ENCODE results near the gene ANXA6.
"Not testable (repeated sequence)": the region's sequence is repeated elsewhere in the genome, so short reads cannot be mapped to it uniquely, and the experiment has no call there.

Gene ANXA6

GRCh38 chr5:151180291-151180690 is 22.7 kb upstream of the ANXA6 start:
- no peak for DNase-seq (ENCODE audit: low read depth)

- no peak for DNase-seq (ENCODE audit: low read depth)
Observed at GRCh38 chr5:151179489-151179840, 21.9 kb upstream of the ANXA6 start.

GRCh38 chr5:151178777-151179488 is 21.4 kb upstream of the ANXA6 start:
- DNase-seq (ENCODE audit: low read depth) = no peak

GRCh38 chr5:151178372-151178771 is 20.8 kb upstream of the ANXA6 start:
- no peak for DNase-seq (ENCODE audit: low read depth)

- DNase-seq (ENCODE audit: low read depth) = not testable (repeated sequence)
Observed at GRCh38 chr5:151176268-151176667, 18.7 kb upstream of the ANXA6 start.

GRCh38 chr5:151174612-151175101 is 17.1 kb upstream of the ANXA6 start:
- DNase-seq (ENCODE audit: low read depth) = no peak

GRCh38 chr5:151173711-151174611 is 16.4 kb upstream of the ANXA6 start:
- no peak for DNase-seq (ENCODE audit: low read depth)

GRCh38 chr5:151171529-151171928 is 13.9 kb upstream of the ANXA6 start:
- no peak for DNase-seq (ENCODE audit: low read depth)

- DNase-seq (ENCODE audit: low read depth) = no peak
Observed at GRCh38 chr5:151168602-151169344, 11.2 kb upstream of the ANXA6 start.

GRCh38 chr5:151167022-151167421 is 9.4 kb upstream of the ANXA6 start:
- no peak for DNase-seq (ENCODE audit: low read depth)

- DNase-seq (ENCODE audit: low read depth) = peak; percentile 61
Observed at GRCh38 chr5:151164687-151165392, 7.3 kb upstream of the ANXA6 start.

GRCh38 chr5:151162776-151163175 is 5.2 kb upstream of the ANXA6 start:
- DNase-seq (ENCODE audit: low read depth) = no peak

- DNase-seq (ENCODE audit: low read depth) = no peak
Observed at GRCh38 chr5:151159649-151160373, 2.2 kb upstream of the ANXA6 start.

- DNase-seq (ENCODE audit: low read depth) = no peak
Observed at GRCh38 chr5:151158287-151158661, 695 bp upstream of the ANXA6 start.

- DNase-seq (ENCODE audit: low read depth) = no peak
Observed at GRCh38 chr5:151156507-151157420, 815 bp downstream of the ANXA6 start.

- no peak for DNase-seq (ENCODE audit: low read depth)
Observed at GRCh38 chr5:151155775-151156506, 1.6 kb downstream of the ANXA6 start.

GRCh38 chr5:151154931-151155774 is 2.4 kb downstream of the ANXA6 start:
- DNase-seq (ENCODE audit: low read depth) = peak; percentile 43

- no peak for DNase-seq (ENCODE audit: low read depth)
Observed at GRCh38 chr5:151153766-151154272, 3.8 kb downstream of the ANXA6 start.

Data from activated T-helper 1 cell treated with Interleukin-2 at 50 U/mL for 16 hours (primary cell).